Tibial artery (tissue), 4 donors: ENCODE data around the gene FGF14.

Source experiments
- DNase-seq, 2 donors: peaks; one replicate each; pipeline ENCODE4 v3.0.0-alpha.2; 2019
- H3K27ac ChIP-seq, 2 donors: fragments of 200-600 bp; sonication (generic) in 1 of 2; 1 replicate in 1 of 2; 2 replicates in 1 of 2; pipeline ENCODE4 v1.5.1; 2018 to 2019; ENCODE audit warnings: mild to moderate bottlenecking in 1 of 2
- H3K27me3 ChIP-seq, 2 donors: fragments of 200-600 bp; sonication (generic) in 1 of 2; one replicate each; pipeline versions ENCODE4 v1.5.1 to v1.6.0; 2016 to 2019
- H3K36me3 ChIP-seq, 3 donors: fragments of 200-600 bp; sonication (generic) in 2 of 3; one replicate each; pipeline ENCODE4 v1.5.1; 2016 to 2019; ENCODE audit warnings: mild to moderate bottlenecking in 2 of 3
- H3K4me1 ChIP-seq, 4 donors: fragments of 200-600 bp; sonication (generic) in 2 of 4; 1 replicate in 3 of 4; 2 replicates in 1 of 4; pipeline ENCODE4 v1.5.1; 2016 to 2019
- H3K4me3 ChIP-seq, 2 donors: fragments of 200-600 bp; sonication (generic) in 1 of 2; 1 replicate in 1 of 2; 2 replicates in 1 of 2; pipeline ENCODE4 v1.5.1; 2018 to 2019; ENCODE audit warnings: mild to moderate bottlenecking in 2 of 2
- H3K9me3 ChIP-seq, 3 donors: fragments of 200-600 bp; sonication (generic) in 1 of 3; one replicate each; pipeline ENCODE4 v1.5.1; 2016 to 2019
- intact Hi-C: fragments of 100-400 bp; cut with DNase I; formaldehyde crosslinking; loops from one replicate; pipeline ENCODE4 v1.15.0; 2023; ENCODE audit warnings: low total_unique reads
- TF ChIP-seq, protein P1 (sequence below), 2 experiments: fragments of 200-600 bp in 1 of 2; fragments of 450-650 bp in 1 of 2; IDR thresholded peaks; one replicate each; pipeline ENCODE4 v1.5.1; 2017 to 2019; ENCODE audit warnings: antibody characterized with exemption in 2 of 2, mild to moderate bottlenecking in 1 of 2, moderate library complexity in 1 of 2

Gene FGF14

DNA sequence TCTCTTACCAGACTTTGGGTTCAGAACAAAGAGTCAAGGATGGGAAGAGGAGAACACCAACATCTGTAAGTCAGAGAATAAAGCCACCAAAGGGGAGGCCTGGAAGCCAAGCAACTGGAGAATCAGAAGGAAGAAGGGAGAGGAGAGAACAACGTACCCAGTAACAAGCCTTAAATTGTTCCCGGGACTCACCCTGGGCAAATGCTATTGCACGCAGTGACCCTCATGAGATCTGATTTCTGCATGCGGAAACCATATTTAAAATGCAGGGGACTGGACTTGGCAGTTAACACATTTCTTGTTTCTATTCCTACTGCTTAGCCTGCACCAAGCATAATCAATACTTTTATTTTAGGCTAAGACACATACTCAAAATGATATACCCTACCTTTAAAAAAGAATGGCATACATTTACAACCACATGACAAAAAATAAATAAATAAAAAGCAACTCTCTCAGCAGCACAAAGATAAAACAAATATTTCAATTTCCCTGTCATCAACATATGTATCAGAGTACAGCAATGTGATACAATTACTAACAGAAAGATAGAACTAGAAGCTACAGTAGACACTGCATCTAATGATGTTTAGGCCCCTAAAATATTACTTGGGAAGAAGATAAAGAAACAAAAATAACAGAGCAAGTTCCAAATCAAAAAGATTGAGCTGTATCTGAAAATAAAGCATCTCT is 534.8 kb downstream of the FGF14 start:
- intact Hi-C loops: no loop called here
- no peak overlapping the region for H3K27ac ChIP-seq
- TF ChIP-seq, protein P1, sequence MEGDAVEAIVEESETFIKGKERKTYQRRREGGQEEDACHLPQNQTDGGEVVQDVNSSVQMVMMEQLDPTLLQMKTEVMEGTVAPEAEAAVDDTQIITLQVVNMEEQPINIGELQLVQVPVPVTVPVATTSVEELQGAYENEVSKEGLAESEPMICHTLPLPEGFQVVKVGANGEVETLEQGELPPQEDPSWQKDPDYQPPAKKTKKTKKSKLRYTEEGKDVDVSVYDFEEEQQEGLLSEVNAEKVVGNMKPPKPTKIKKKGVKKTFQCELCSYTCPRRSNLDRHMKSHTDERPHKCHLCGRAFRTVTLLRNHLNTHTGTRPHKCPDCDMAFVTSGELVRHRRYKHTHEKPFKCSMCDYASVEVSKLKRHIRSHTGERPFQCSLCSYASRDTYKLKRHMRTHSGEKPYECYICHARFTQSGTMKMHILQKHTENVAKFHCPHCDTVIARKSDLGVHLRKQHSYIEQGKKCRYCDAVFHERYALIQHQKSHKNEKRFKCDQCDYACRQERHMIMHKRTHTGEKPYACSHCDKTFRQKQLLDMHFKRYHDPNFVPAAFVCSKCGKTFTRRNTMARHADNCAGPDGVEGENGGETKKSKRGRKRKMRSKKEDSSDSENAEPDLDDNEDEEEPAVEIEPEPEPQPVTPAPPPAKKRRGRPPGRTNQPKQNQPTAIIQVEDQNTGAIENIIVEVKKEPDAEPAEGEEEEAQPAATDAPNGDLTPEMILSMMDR (IDR thresholded peaks at IDR 0.05): no peak
- DNase-seq: no peak
- H3K4me1 ChIP-seq: no peaks in the 10 kb centered on the region
- H3K9me3 ChIP-seq: no peaks in the 10 kb centered on the region
- H3K4me3 ChIP-seq: no peak overlapping the region
- no peaks in the 10 kb centered on the region for H3K27me3 ChIP-seq
- H3K36me3 ChIP-seq: no peaks in the 10 kb centered on the region

DNA sequence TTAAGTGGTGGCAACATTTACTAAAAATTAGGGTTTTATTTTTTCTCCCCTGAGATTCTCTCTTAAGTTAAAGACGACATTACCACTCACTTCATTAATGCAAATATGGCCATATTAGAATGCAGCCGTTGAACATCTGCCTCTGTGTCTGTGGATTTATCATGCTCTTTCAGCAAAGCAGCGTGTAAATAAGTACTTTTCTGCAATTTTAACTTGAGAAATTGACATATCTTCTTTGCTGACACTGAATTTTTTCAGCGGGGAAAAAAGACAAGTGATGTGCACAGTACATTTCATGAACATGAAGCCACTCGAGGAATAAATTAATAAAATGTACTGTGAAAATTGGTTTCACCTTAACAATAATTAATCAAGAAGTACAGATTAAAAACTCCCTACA is 543.0 kb downstream of the FGF14 start:
- DNase-seq: no peak
- intact Hi-C loops: no loop called here
- TF ChIP-seq, protein P1 (IDR thresholded peaks at IDR 0.05): no peak
- Histone ChIP-seq H3K4me1 (no peaks in the 10 kb centered on the region), H3K4me3 (no peak overlapping the region), H3K9me3 (no peaks in the 10 kb centered on the region), H3K27ac (no peak overlapping the region), H3K36me3 (no peaks in the 10 kb centered on the region), H3K27me3 (no peaks in the 10 kb centered on the region)

- Histone ChIP-seq H3K27ac (no peak overlapping the region), H3K4me3 (no peak overlapping the region), H3K27me3 (no peaks in the 10 kb centered on the region), H3K36me3 (no peaks in the 10 kb centered on the region), H3K9me3 (no peaks in the 10 kb centered on the region), H3K4me1 (no peaks in the 10 kb centered on the region)
- intact Hi-C loops: no loop called here
- DNase-seq: no peak
- TF ChIP-seq, protein P1 (IDR thresholded peaks at IDR 0.05): no peak
These were observed 555.1 kb downstream of the FGF14 start for GRCh38 chr13:101846701-101847100.

- DNase-seq: no peak
- TF ChIP-seq, protein P1 (IDR thresholded peaks at IDR 0.05): no peak
- Histone ChIP-seq H3K36me3 (no peaks in the 10 kb centered on the region), H3K9me3 (no peaks in the 10 kb centered on the region), H3K4me1 (no peaks in the 10 kb centered on the region), H3K4me3 (no peak overlapping the region), H3K27me3 (no peaks in the 10 kb centered on the region), H3K27ac (no peak overlapping the region)
- intact Hi-C loops: no loop called here
These were observed 555.6 kb downstream of the FGF14 start for GRCh38 chr13:101846249-101846648.

GRCh38 chr13:101845245-101846020 is 556.4 kb downstream of the FGF14 start:
- H3K9me3 ChIP-seq: no peaks in the 10 kb centered on the region
- H3K4me1 ChIP-seq: no peaks in the 10 kb centered on the region
- H3K36me3 ChIP-seq: no peaks in the 10 kb centered on the region
- DNase-seq: no peak
- no peak overlapping the region for H3K27ac ChIP-seq
- no peaks in the 10 kb centered on the region for H3K27me3 ChIP-seq
- H3K4me3 ChIP-seq: no peak overlapping the region
- intact Hi-C loops: no loop called here
- TF ChIP-seq, protein P1 (IDR thresholded peaks at IDR 0.05): no peak
